ENCODE results near the gene NPHP4. TPM values are rescaled to one million over a fixed set of nuclear protein-coding genes. Genes with fewer than 3 reads are reported as not detected.

Gene NPHP4
- total and polyA plus RNA-seq, 2 donors (not counting 3 experiments of a cell fraction or from before 2014, with no cell fraction given), result 4.4 to 11.7 TPM

GRCh38 chr1:5991381-5992025 is 722 bp downstream of the NPHP4 start:
- no peaks in the 10 kb centered on the region for H3K36me3 ChIP-seq (ENCODE audit: control insufficient read depth in 2 of 2, extremely low read depth in 1 of 2, insufficient read depth in 2 of 2, low read length in 2 of 2)
- intact Hi-C loops (cut with micrococcal nuclease), result loop anchor here (1.0 to 2.0 kb wide), 2 partner anchors 61 to 207 kb away; partner anchors contain the start of gene RPL22
- dilution Hi-C loops (cut with MboI; ENCODE audit: extremely low pct_ligation_motif_present, low sequenced_read_pairs), result no loop called here
- no TSS peak for BruUV-seq (replicated peaks)
- peak overlapping the region; percentile 64 to 83 (median 74) for H3K4me3 ChIP-seq (replicated peaks in 1 of 3; ENCODE audit: insufficient read depth in 1 of 3, low read depth in 1 of 3, low read length in 3 of 3)
- H3K4me1 ChIP-seq (ENCODE audit: control insufficient read depth, extremely low read depth, insufficient read depth, low read length), result peaks cover 10% of the 10 kb centered on the region
- no peaks in the 10 kb centered on the region for H3K27me3 ChIP-seq (ENCODE audit: control insufficient read depth in 2 of 2, insufficient read depth in 2 of 2, low read length in 2 of 2)
- H3K9ac ChIP-seq (replicated peaks; ENCODE audit: extremely low read depth, insufficient read depth, low read length), result peak overlapping the region; percentile 85
- TF ChIP-seq POLR2A (IDR thresholded peaks at IDR 0.05; ENCODE audit: low read depth, low read length) (no peak), FOS (IDR thresholded peaks at IDR 0.05; ENCODE audit: borderline replicate concordance, insufficient read depth, low read length) (no peak), EZH2 (IDR thresholded peaks at IDR 0.05; ENCODE audit: borderline replicate concordance, low read depth, low read length, severe bottlenecking) (no peak), JUN (IDR thresholded peaks at IDR 0.05; ENCODE audit: borderline replicate concordance, insufficient read depth, insufficient read length, low read depth) (no peak), CTCF (IDR thresholded peaks at IDR 0.05; ENCODE audit: extremely low read depth in 1 of 2, insufficient read depth in 1 of 2, low read depth in 1 of 2, low read length in 2 of 2) (no peak), MAX (IDR thresholded peaks at IDR 0.05; ENCODE audit: insufficient read depth, insufficient read length) (peak; percentile 12), GATA2 (IDR thresholded peaks at IDR 0.05; ENCODE audit: insufficient read depth, insufficient read length, low read depth, low read length) (no peak), MYC (IDR thresholded peaks at IDR 0.05; ENCODE audit: low read depth, low read length) (no peak)
- H3K4me2 ChIP-seq (ENCODE audit: insufficient read depth, low read length), result peak overlapping the region; percentile 77
- POLR2A ChIA-PET, result no interaction called here
- H3K9me1 ChIP-seq (replicated peaks; ENCODE audit: control insufficient read depth, extremely low read depth, insufficient read depth, low read length), result no peaks in the 10 kb centered on the region
- DNase-seq (ENCODE audit: low read depth, low spot score) (peak; percentile 33), FAIRE-seq (no peak)
- peak overlapping the region; percentile 93 for H2AFZ ChIP-seq (ENCODE audit: low read depth, low read length)
- H3K9me3 ChIP-seq (replicated peaks; ENCODE audit: control insufficient read depth, insufficient read depth, low read length), result no peaks in the 10 kb centered on the region
- H3K27ac ChIP-seq (ENCODE audit: insufficient read depth, low read depth, low read length), result peak overlapping the region; percentile 82
- no peaks in the 10 kb centered on the region for H4K20me1 ChIP-seq (replicated peaks; ENCODE audit: control insufficient read depth, extremely low read depth, insufficient read depth, low read length)
- no peaks in the 10 kb centered on the region for H3K79me2 ChIP-seq (ENCODE audit: control insufficient read depth, insufficient read depth, low read length)
- CTCF ChIA-PET, result interaction anchor here (1.2 to 1.4 kb wide), 2 partner anchors 10 to 18 kb away, joined by 3 to 7 read pairs; no protein-coding TSS in a partner anchor

Data from endothelial cell of umbilical vein (primary cell).